Upper lobe of right lung (tissue), 1 donor: ENCODE results near the gene CASP14. TPM values are rescaled to one million over a fixed set of nuclear protein-coding genes. Genes with fewer than 3 reads are reported as not detected.
"Not testable (repeated sequence)": the region's sequence is repeated elsewhere in the genome, so short reads cannot be mapped to it uniquely, and the experiment has no call there.

Experiments used
- ATAC-seq: fragments of 200-7000 bp; cut with Tn5 transposase; one replicate; pipeline ENCODE4 v1.9.1; 2020; ENCODE audit warnings: mild to moderate bottlenecking, moderate library complexity
- DNase-seq: peaks from one replicate; pipeline ENCODE4 v3.0.0-alpha.2; 2020
- H3K27ac ChIP-seq: fragments of 200-600 bp; one replicate; pipeline ENCODE4 v1.8.0; 2022
- H3K27me3 ChIP-seq: fragments of 200-600 bp; one replicate; pipeline ENCODE4 v1.8.0; 2022; ENCODE audit warnings: mild to moderate bottlenecking
- H3K36me3 ChIP-seq: fragments of 200-600 bp; one replicate; pipeline ENCODE4 v1.8.0; 2022
- H3K4me1 ChIP-seq: fragments of 200-600 bp; one replicate; pipeline ENCODE4 v1.8.0; 2022
- H3K4me3 ChIP-seq: fragments of 200-600 bp; one replicate; pipeline ENCODE4 v1.8.0; 2022; ENCODE audit warnings: mild to moderate bottlenecking
- H3K9me3 ChIP-seq: fragments of 200-600 bp; one replicate; pipeline ENCODE4 v1.8.0; 2022
- CTCF ChIP-seq: fragments of 200-600 bp; IDR thresholded peaks from one replicate; pipeline ENCODE4 v1.8.0; 2022; ENCODE audit warnings: antibody characterized with exemption
- intact Hi-C: fragments of 100-400 bp; cut with DNase I; formaldehyde crosslinking; loops from one replicate; pipeline ENCODE4 v1.11.0; 2022
- total RNA-seq: library from RNA; stranded (reverse); fragmentation: NEBNext Ultra II Directional; extraction: Animal tissue kit (Norgen Biotek cat#: 25700); gene quantifications from one replicate; pipeline ENCODE4 v1.2.1, GENCODE V29; 2021
- donor health status: DM: no; HTN: yes; CAD: no; lungs with severe emphysema.

Gene CASP14
- total RNA-seq, 1 donor from 2014 or later = not detected

- intact Hi-C loops = no loop called here
- no peak for ATAC-seq
Observed at GRCh38 chr19:15047680-15048079, 1.6 kb upstream of the CASP14 start.

GRCh38 chr19:15048128-15048527 is 1.2 kb upstream of the CASP14 start:
- Histone ChIP-seq H3K36me3 (no peaks in the 10 kb centered on the region), H3K27me3 (peaks cover 5% of the 10 kb centered on the region), H3K4me1 (no peaks in the 10 kb centered on the region), H3K27ac (no peak overlapping the region), H3K4me3 (no peak overlapping the region), H3K9me3 (no peaks in the 10 kb centered on the region)
- ATAC-seq = no peak
- intact Hi-C loops = no loop called here
- no peak for TF ChIP-seq CTCF
- DNase-seq = no peak

More at GRCh38 chr19:15047680-15048079, 1.6 kb upstream of the CASP14 start:
- no peak for DNase-seq
- H3K36me3 ChIP-seq = no peaks in the 10 kb centered on the region
- H3K4me1 ChIP-seq = no peaks in the 10 kb centered on the region
- H3K4me3 ChIP-seq = no peak overlapping the region
- H3K9me3 ChIP-seq = no peaks in the 10 kb centered on the region
- H3K27ac ChIP-seq = no peak overlapping the region
- H3K27me3 ChIP-seq = peaks cover 5% of the 10 kb centered on the region
- no peak for TF ChIP-seq CTCF

GRCh38 chr19:15050639-15051038 is 1.4 kb downstream of the CASP14 start:
- no peaks in the 10 kb centered on the region for H3K9me3 ChIP-seq
- DNase-seq (no peak), ATAC-seq (no peak)
- no peak for TF ChIP-seq CTCF
- H3K4me3 ChIP-seq = no peak overlapping the region
- intact Hi-C loops = no loop called here
- H3K36me3 ChIP-seq = no peaks in the 10 kb centered on the region
- no peak overlapping the region for H3K27ac ChIP-seq
- H3K27me3 ChIP-seq = peaks cover 5% of the 10 kb centered on the region
- H3K4me1 ChIP-seq = no peaks in the 10 kb centered on the region

- no peak for TF ChIP-seq CTCF
- H3K27ac ChIP-seq = no peak overlapping the region
- no peaks in the 10 kb centered on the region for H3K9me3 ChIP-seq
- H3K36me3 ChIP-seq = no peaks in the 10 kb centered on the region
- intact Hi-C loops = no loop called here
- peaks cover 5% of the 10 kb centered on the region for H3K27me3 ChIP-seq
- no peak overlapping the region for H3K4me3 ChIP-seq
- DNase-seq (no peak), ATAC-seq (no peak)
- H3K4me1 ChIP-seq = no peaks in the 10 kb centered on the region
Observed at GRCh38 chr19:15062036-15062435, 12.8 kb downstream of the CASP14 start.

GRCh38 chr19:15070386-15070785 is 21.1 kb downstream of the CASP14 start:
- intact Hi-C loops, H3K9me3 ChIP-seq, H3K4me1 ChIP-seq, ATAC-seq, H3K27ac ChIP-seq, DNase-seq, H3K4me3 ChIP-seq, H3K27me3 ChIP-seq, H3K36me3 ChIP-seq: not testable (repeated sequence)

DNA sequence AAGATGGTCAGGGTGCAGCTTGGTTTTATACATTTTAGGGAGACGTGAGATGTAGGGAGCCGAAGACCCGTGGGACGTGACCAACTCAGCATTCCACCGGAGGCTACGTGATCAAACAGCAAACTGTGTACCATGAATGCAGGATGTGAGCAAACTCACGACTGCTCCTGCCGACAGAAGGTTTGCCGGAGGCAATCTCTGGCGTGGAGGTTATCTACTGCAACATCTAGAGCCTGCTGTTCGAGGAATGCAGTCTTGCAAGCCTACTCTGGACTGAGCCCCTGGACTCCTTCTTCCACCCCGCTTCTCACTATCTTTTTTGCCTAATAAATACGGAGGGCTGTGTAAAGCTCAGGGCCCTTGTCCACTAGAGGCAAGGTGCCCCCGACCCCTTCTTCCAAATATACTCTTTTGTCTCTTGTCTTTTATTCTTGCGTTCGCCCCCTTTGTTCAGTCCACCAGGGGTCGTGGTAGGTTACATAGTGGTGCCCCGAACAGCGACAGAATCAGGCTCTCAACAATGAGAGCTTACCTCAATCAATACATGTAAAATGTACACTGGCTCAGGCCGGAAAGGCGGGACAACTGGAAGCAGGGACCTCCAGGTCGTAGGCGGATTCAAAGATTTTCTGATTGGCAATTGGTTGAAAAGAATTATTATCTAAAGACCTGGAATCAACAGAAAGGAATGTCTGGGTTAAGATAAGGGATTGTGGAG is 23.8 kb downstream of the CASP14 start:
- Histone ChIP-seq H3K4me3 (no peak overlapping the region), H3K9me3 (no peaks in the 10 kb centered on the region), H3K36me3 (no peaks in the 10 kb centered on the region), H3K27ac (no peak overlapping the region), H3K27me3 (peaks cover 3% of the 10 kb centered on the region), H3K4me1 (no peaks in the 10 kb centered on the region)
- intact Hi-C loops = no loop called here
- no peak for TF ChIP-seq CTCF
- no peak for DNase-seq
- no peak for ATAC-seq
